Measurements from ENCODE around the gene CTNND2.
"Not testable (repeated sequence)": the region's sequence is repeated elsewhere in the genome, so short reads cannot be mapped to it uniquely, and the experiment has no call there.

CTNND2 gene

GRCh38 chr5:11656916-11657315 lies 247.3 kb downstream of the CTNND2 start:
- no peak for DNase-seq

- DNase-seq: no peak
Measured at GRCh38 chr5:11655681-11656080, 248.6 kb downstream of the CTNND2 start.

GRCh38 chr5:11650936-11651335 lies 253.3 kb downstream of the CTNND2 start:
- DNase-seq: no peak

- DNase-seq: no peak
Measured at GRCh38 chr5:11646141-11646540, 258.1 kb downstream of the CTNND2 start.

GRCh38 chr5:11642438-11642837 lies 261.8 kb downstream of the CTNND2 start:
- no peak for DNase-seq

GRCh38 chr5:11640158-11640873 lies 263.9 kb downstream of the CTNND2 start:
- no peak for DNase-seq

- DNase-seq: no peak
Measured at GRCh38 chr5:11622785-11623184, 281.5 kb downstream of the CTNND2 start.

- DNase-seq: no peak
Measured at GRCh38 chr5:11620172-11620571, 284.1 kb downstream of the CTNND2 start.

- DNase-seq: peak; percentile 72
Measured at GRCh38 chr5:11619339-11620024, 284.8 kb downstream of the CTNND2 start.

- DNase-seq: no peak
Measured at GRCh38 chr5:11617080-11617479, 287.2 kb downstream of the CTNND2 start.

- DNase-seq: not testable (repeated sequence)
Measured at GRCh38 chr5:11616624-11617023, 287.6 kb downstream of the CTNND2 start.

- DNase-seq: no peak
Measured at GRCh38 chr5:11611011-11611410, 293.2 kb downstream of the CTNND2 start.

- no peak for DNase-seq
Measured at GRCh38 chr5:11609570-11610303, 294.5 kb downstream of the CTNND2 start.

- DNase-seq: no peak
Measured at GRCh38 chr5:11608530-11608929, 295.7 kb downstream of the CTNND2 start.

GRCh38 chr5:11607944-11608483 lies 296.2 kb downstream of the CTNND2 start:
- no peak for DNase-seq

- no peak for DNase-seq
Measured at GRCh38 chr5:11602298-11602697, 301.9 kb downstream of the CTNND2 start.

GRCh38 chr5:11599499-11599898 lies 304.7 kb downstream of the CTNND2 start:
- DNase-seq: no peak

- no peak for DNase-seq
Measured at GRCh38 chr5:11596657-11597071, 307.6 kb downstream of the CTNND2 start.

- DNase-seq: no peak
Measured at GRCh38 chr5:11596185-11596584, 308.1 kb downstream of the CTNND2 start.

GRCh38 chr5:11595045-11595444 lies 309.2 kb downstream of the CTNND2 start:
- peak; percentile 79 for DNase-seq

GRCh38 chr5:11594021-11594420 lies 310.2 kb downstream of the CTNND2 start:
- no peak for DNase-seq

GRCh38 chr5:11590475-11590874 lies 313.8 kb downstream of the CTNND2 start:
- DNase-seq: no peak

- peak; percentile 56 for DNase-seq
Measured at GRCh38 chr5:11588803-11589202, 315.4 kb downstream of the CTNND2 start.

GRCh38 chr5:11584017-11584416 lies 320.2 kb downstream of the CTNND2 start:
- DNase-seq: no peak

Data from NCI-H2171 (cell line).